ENCODE data around the gene MTCL3.

Gene MTCL3

GRCh38 chr6:127484212-127484863 lies 34.8 kb downstream of the MTCL3 start:
- Mint-ChIP-seq H3K36me3 (peaks cover 5 to 26% of the 10 kb centered on the region in 2 donors), H3K9me3 (peaks cover 0 to 12% of the 10 kb centered on the region in 2 donors), H3K27ac (peak overlapping the region in 1 of 2 donors; percentile 11)
- ATAC-seq (peak; percentile 92 to 95), DNase-seq (ENCODE audit: low spot score in 2 of 2) (no peak)

GRCh38 chr6:127483399-127484055 lies 35.6 kb downstream of the MTCL3 start:
- H3K36me3 Mint-ChIP-seq: peaks cover 5 to 26% of the 10 kb centered on the region in 2 donors
- peaks cover 0 to 12% of the 10 kb centered on the region in 2 donors for H3K9me3 Mint-ChIP-seq
- peak overlapping the region in 1 of 2 donors; percentile 11 for H3K27ac Mint-ChIP-seq
- DNase-seq (ENCODE audit: low spot score in 2 of 2): no peak
- no peak for ATAC-seq

- Mint-ChIP-seq H3K9me3 (peaks cover 0 to 12% of the 10 kb centered on the region in 2 donors), H3K27ac (no peak overlapping the region), H3K36me3 (peaks cover 10 to 26% of the 10 kb centered on the region in 2 donors)
- ATAC-seq: no peak
- no peak for DNase-seq (ENCODE audit: low spot score in 2 of 2)
Measured at GRCh38 chr6:127482325-127482724, 36.8 kb downstream of the MTCL3 start.

GRCh38 chr6:127481628-127482027 lies 37.5 kb downstream of the MTCL3 start:
- Mint-ChIP-seq H3K27ac (no peak overlapping the region), H3K36me3 (peaks cover 10 to 26% of the 10 kb centered on the region in 2 donors), H3K9me3 (peaks cover 0 to 12% of the 10 kb centered on the region in 2 donors)
- no peak for DNase-seq (ENCODE audit: low spot score in 2 of 2)
- no peak for ATAC-seq

- peaks cover 0 to 12% of the 10 kb centered on the region in 2 donors for H3K9me3 Mint-ChIP-seq
- ATAC-seq (no peak), DNase-seq (ENCODE audit: low spot score in 2 of 2) (no peak)
- H3K36me3 Mint-ChIP-seq: peaks cover 13 to 31% of the 10 kb centered on the region in 2 donors
- no peak overlapping the region for H3K27ac Mint-ChIP-seq
Measured at GRCh38 chr6:127481111-127481510, 38.0 kb downstream of the MTCL3 start.

- peaks cover 18 to 20% of the 10 kb centered on the region in 2 donors for H3K36me3 Mint-ChIP-seq
- DNase-seq (ENCODE audit: low spot score in 2 of 2) (no peak), ATAC-seq (no peak)
- no peaks in the 10 kb centered on the region for H3K9me3 Mint-ChIP-seq
- no peak overlapping the region for H3K27ac Mint-ChIP-seq
Measured at GRCh38 chr6:127477658-127478057, 41.5 kb downstream of the MTCL3 start.

GRCh38 chr6:127475823-127476176 lies 43.3 kb downstream of the MTCL3 start:
- no peaks in the 10 kb centered on the region for H3K9me3 Mint-ChIP-seq
- no peak overlapping the region for H3K27ac Mint-ChIP-seq
- DNase-seq (ENCODE audit: low spot score in 2 of 2): no peak
- peaks cover 8 to 14% of the 10 kb centered on the region in 2 donors for H3K36me3 Mint-ChIP-seq
- ATAC-seq: no peak

GRCh38 chr6:127475135-127475822 lies 43.9 kb downstream of the MTCL3 start:
- no peaks in the 10 kb centered on the region for H3K9me3 Mint-ChIP-seq
- H3K36me3 Mint-ChIP-seq: peaks cover 8 to 14% of the 10 kb centered on the region in 2 donors
- DNase-seq (ENCODE audit: low spot score in 2 of 2) (no peak), ATAC-seq (peak in 1 of 2 donors; percentile 13)
- no peak overlapping the region for H3K27ac Mint-ChIP-seq

GRCh38 chr6:127471379-127472255 lies 47.5 kb downstream of the MTCL3 start:
- Mint-ChIP-seq H3K36me3 (peaks cover 8% of the 10 kb centered on the region in 2 donors), H3K27ac (no peak overlapping the region)

GRCh38 chr6:127468936-127469335 lies 50.2 kb downstream of the MTCL3 start:
- H3K27ac Mint-ChIP-seq: no peak overlapping the region
- H3K9me3 Mint-ChIP-seq: no peaks in the 10 kb centered on the region
- DNase-seq (ENCODE audit: low spot score in 2 of 2) (no peak), ATAC-seq (no peak)
- no peaks in the 10 kb centered on the region for H3K36me3 Mint-ChIP-seq

More at GRCh38 chr6:127471379-127472255, 47.5 kb downstream of the MTCL3 start:
- no peaks in the 10 kb centered on the region for H3K9me3 Mint-ChIP-seq
- DNase-seq (ENCODE audit: low spot score in 2 of 2): no peak
- ATAC-seq: no peak

GRCh38 chr6:127466416-127466815 lies 52.7 kb downstream of the MTCL3 start:
- ATAC-seq (no peak), DNase-seq (ENCODE audit: low spot score in 2 of 2) (no peak)

GRCh38 chr6:127464881-127465459 lies 54.2 kb downstream of the MTCL3 start:
- DNase-seq (ENCODE audit: low spot score in 2 of 2): peak in 1 of 2 donors; percentile 57
- no peak overlapping the region for H3K27ac Mint-ChIP-seq
- no peaks in the 10 kb centered on the region for H3K9me3 Mint-ChIP-seq
- peak; percentile 77 to 83 for ATAC-seq
- H3K36me3 Mint-ChIP-seq: no peaks in the 10 kb centered on the region

More at GRCh38 chr6:127466416-127466815, 52.7 kb downstream of the MTCL3 start:
- Mint-ChIP-seq H3K27ac (no peak overlapping the region), H3K36me3 (no peaks in the 10 kb centered on the region), H3K9me3 (no peaks in the 10 kb centered on the region)

- no peak for DNase-seq (ENCODE audit: low spot score in 2 of 2)
- no peaks in the 10 kb centered on the region for H3K36me3 Mint-ChIP-seq
- ATAC-seq: no peak
- H3K9me3 Mint-ChIP-seq: no peaks in the 10 kb centered on the region
- H3K27ac Mint-ChIP-seq: no peak overlapping the region
Measured at GRCh38 chr6:127464161-127464880, 54.8 kb downstream of the MTCL3 start.

GRCh38 chr6:127463056-127463455 lies 56.1 kb downstream of the MTCL3 start:
- Mint-ChIP-seq H3K9me3 (no peaks in the 10 kb centered on the region), H3K27ac (no peak overlapping the region), H3K36me3 (no peaks in the 10 kb centered on the region)
- ATAC-seq (no peak), DNase-seq (ENCODE audit: low spot score in 2 of 2) (no peak)

- Mint-ChIP-seq H3K36me3 (no peaks in the 10 kb centered on the region), H3K9me3 (no peaks in the 10 kb centered on the region), H3K27ac (no peak overlapping the region)
- ATAC-seq (no peak), DNase-seq (ENCODE audit: low spot score in 2 of 2) (no peak)
Measured at GRCh38 chr6:127462376-127462775, 56.8 kb downstream of the MTCL3 start.

GRCh38 chr6:127460465-127460864 lies 58.7 kb downstream of the MTCL3 start:
- DNase-seq (ENCODE audit: low spot score in 2 of 2) (no peak), ATAC-seq (no peak)
- H3K27ac Mint-ChIP-seq: no peak overlapping the region
- H3K9me3 Mint-ChIP-seq: no peaks in the 10 kb centered on the region
- H3K36me3 Mint-ChIP-seq: no peaks in the 10 kb centered on the region

Data from activated naive CD4-positive, alpha-beta T cell treated with anti-CD3 and anti-CD28 coated beads, Interleukin-2, amount 50 U/mL, for 72 hours (primary cell).